Stimulated activated naive CD8-positive, alpha-beta T cell treated with anti-CD3 and anti-CD28 coated beads, Interleukin-15, amount 100 ng/mL, for 72 hours (primary cell): Measurements from ENCODE around the gene GLIS2.
A peak's percentile ranks its signal among the peaks of the same experiment; 100 is the strongest.

Source experiments
- ATAC-seq: fragments of 150-1000 bp; cut with Tn5 transposase; 2 replicates; pipeline ENCODE4 v1.10.0; 2021; ENCODE audit warnings: mild to moderate bottlenecking, moderate library complexity
- DNase-seq, 2 donors: peaks; one replicate each; pipeline ENCODE4 v3.0.0; 2021 to 2022
- H3K27ac Mint-ChIP-seq, 2 donors: one replicate each; pipeline ENCODE4 v1.8.0; 2022; ENCODE audit warnings: mild to moderate bottlenecking in 2 of 2, mixed read lengths in 2 of 2, moderate library complexity in 2 of 2
- H3K27me3 Mint-ChIP-seq: one replicate; pipeline ENCODE4 v1.8.0; 2022; ENCODE audit warnings: mixed read lengths
- H3K4me1 Mint-ChIP-seq: one replicate; pipeline ENCODE4 v1.8.0; 2022; ENCODE audit warnings: mild to moderate bottlenecking, mixed read lengths
- H3K4me3 Mint-ChIP-seq, 2 donors: one replicate each; pipeline ENCODE4 v1.8.0; 2022; ENCODE audit warnings: mild to moderate bottlenecking in 2 of 2, mixed read lengths in 2 of 2, moderate library complexity in 1 of 2
- H3K9me3 Mint-ChIP-seq, 2 donors: one replicate each; pipeline ENCODE4 v1.8.0; 2022; ENCODE audit warnings: mixed read lengths in 2 of 2

GLIS2 gene

GRCh38 chr16:4372578-4373355, 56.9 kb downstream of the GLIS2 start:
- no peak overlapping the region for H3K27ac Mint-ChIP-seq
- ATAC-seq (no peak), DNase-seq (no peak)
- peaks cover 31% of the 10 kb centered on the region for H3K4me1 Mint-ChIP-seq
- peak overlapping the region in 1 of 2 donors; percentile 82 for H3K4me3 Mint-ChIP-seq
- H3K27me3 Mint-ChIP-seq: no peaks in the 10 kb centered on the region
- H3K9me3 Mint-ChIP-seq: no peaks in the 10 kb centered on the region

GRCh38 chr16:4373356-4373908, 57.6 kb downstream of the GLIS2 start:
- H3K27me3 Mint-ChIP-seq: no peaks in the 10 kb centered on the region
- DNase-seq: no peak
- H3K4me3 Mint-ChIP-seq: no peak overlapping the region
- H3K27ac Mint-ChIP-seq: peak overlapping the region in 1 of 2 donors; percentile 27
- H3K9me3 Mint-ChIP-seq: no peaks in the 10 kb centered on the region
- H3K4me1 Mint-ChIP-seq: peaks cover 37% of the 10 kb centered on the region
- no peak for ATAC-seq

- DNase-seq: no peak
- Mint-ChIP-seq H3K4me1 (peaks cover 33% of the 10 kb centered on the region), H3K4me3 (no peak overlapping the region)
Measured at GRCh38 chr16:4373909-4374742, 58.3 kb downstream of the GLIS2 start.

GRCh38 chr16:4375717-4376116, 59.9 kb downstream of the GLIS2 start:
- no peaks in the 10 kb centered on the region for H3K27me3 Mint-ChIP-seq
- H3K27ac Mint-ChIP-seq: no peak overlapping the region
- no peak overlapping the region for H3K4me3 Mint-ChIP-seq
- ATAC-seq (no peak), DNase-seq (no peak)
- peaks cover 34% of the 10 kb centered on the region for H3K4me1 Mint-ChIP-seq
- no peaks in the 10 kb centered on the region for H3K9me3 Mint-ChIP-seq

More at GRCh38 chr16:4373909-4374742, 58.3 kb downstream of the GLIS2 start:
- Mint-ChIP-seq H3K9me3 (no peaks in the 10 kb centered on the region), H3K27me3 (no peaks in the 10 kb centered on the region), H3K27ac (no peak overlapping the region)
- no peak for ATAC-seq

- Mint-ChIP-seq H3K27ac (no peak overlapping the region), H3K4me3 (no peak overlapping the region), H3K27me3 (no peaks in the 10 kb centered on the region), H3K9me3 (no peaks in the 10 kb centered on the region), H3K4me1 (peaks cover 37% of the 10 kb centered on the region)
- ATAC-seq: no peak
- DNase-seq: no peak
Measured at GRCh38 chr16:4376126-4376892, 60.4 kb downstream of the GLIS2 start.

GRCh38 chr16:4376893-4377572, 61.2 kb downstream of the GLIS2 start:
- ATAC-seq: no peak
- Mint-ChIP-seq H3K27ac (no peak overlapping the region), H3K4me3 (no peak overlapping the region), H3K4me1 (peaks cover 36% of the 10 kb centered on the region), H3K27me3 (no peaks in the 10 kb centered on the region), H3K9me3 (no peaks in the 10 kb centered on the region)
- DNase-seq: no peak

- Mint-ChIP-seq H3K4me3 (no peak overlapping the region), H3K27me3 (no peaks in the 10 kb centered on the region), H3K4me1 (peaks cover 30% of the 10 kb centered on the region), H3K9me3 (no peaks in the 10 kb centered on the region), H3K27ac (peak overlapping the region in 1 of 2 donors; percentile 10)
- no peak for ATAC-seq
- DNase-seq: no peak
Measured at GRCh38 chr16:4377573-4378154, 61.8 kb downstream of the GLIS2 start.

GRCh38 chr16:4378161-4378666, 62.3 kb downstream of the GLIS2 start:
- Mint-ChIP-seq H3K27ac (peak overlapping the region in 1 of 2 donors; percentile 10), H3K4me1 (peaks cover 27% of the 10 kb centered on the region), H3K27me3 (no peaks in the 10 kb centered on the region), H3K4me3 (no peak overlapping the region), H3K9me3 (no peaks in the 10 kb centered on the region)
- peak; percentile 4 for ATAC-seq
- DNase-seq: no peak

GRCh38 chr16:4378999-4379690, 63.3 kb downstream of the GLIS2 start:
- no peaks in the 10 kb centered on the region for H3K27me3 Mint-ChIP-seq
- no peak overlapping the region for H3K27ac Mint-ChIP-seq
- H3K4me3 Mint-ChIP-seq: no peak overlapping the region
- ATAC-seq: peak; percentile 2
- H3K4me1 Mint-ChIP-seq: peaks cover 19% of the 10 kb centered on the region
- H3K9me3 Mint-ChIP-seq: no peaks in the 10 kb centered on the region
- DNase-seq: no peak

GRCh38 chr16:4380119-4381063, 64.5 kb downstream of the GLIS2 start:
- Mint-ChIP-seq H3K27me3 (no peaks in the 10 kb centered on the region), H3K4me3 (no peak overlapping the region), H3K9me3 (no peaks in the 10 kb centered on the region), H3K4me1 (peaks cover 16% of the 10 kb centered on the region), H3K27ac (peak overlapping the region in 1 of 2 donors; percentile 94)
- ATAC-seq: no peak
- DNase-seq: no peak

- no peak for ATAC-seq
Measured at GRCh38 chr16:4381072-4381934, 65.4 kb downstream of the GLIS2 start.

More at GRCh38 chr16:4381072-4381934, 65.4 kb downstream of the GLIS2 start:
- no peaks in the 10 kb centered on the region for H3K9me3 Mint-ChIP-seq
- no peak overlapping the region for H3K4me3 Mint-ChIP-seq
- no peaks in the 10 kb centered on the region for H3K27me3 Mint-ChIP-seq
- DNase-seq: no peak
- H3K27ac Mint-ChIP-seq: no peak overlapping the region
- H3K4me1 Mint-ChIP-seq: peaks cover 25% of the 10 kb centered on the region
